PC-3 (cell line): ENCODE data around the gene DKKL1. TPM values are rescaled to one million over a fixed set of nuclear protein-coding genes. Genes with fewer than 3 reads are reported as not detected.

ENCODE experiments used
- ATAC-seq: fragments of 200-7000 bp; cut with Tn5 transposase; 2 replicates; pipeline ENCODE4 v1.9.1; 2020; ENCODE audit warnings: mild to moderate bottlenecking, moderate library complexity
- BruUV-seq: library from RNA; stranded (reverse); fragments of 400-500 nt; replicated peaks from 2 replicates; lab custom pipeline; 2021; lab: Mats Ljungman, UMichigan
- CTCF ChIA-PET: fragments of 300-600 bp; sonication (Branson Sonifier 250); formaldehyde crosslinking; loops from one replicate; lab custom pipeline; 2022; ENCODE audit warnings: antibody characterized with exemption; lab: Charles Lee
- POLR2A ChIA-PET: fragments of 300-600 bp; sonication (Branson Sonifier 250); formaldehyde crosslinking; loops from one replicate; lab custom pipeline; 2022; ENCODE audit warnings: antibody characterized with exemption; ENCODE audit not compliant: unreplicated experiment; lab: Charles Lee
- DNase-seq: peaks from one replicate; pipeline ENCODE4 v3.0.0-alpha.2; 2015
- H2AFZ ChIP-seq: fragments of 300-600 bp; sonication (generic); 2 replicates; pipeline ENCODE4 v1.6.0; 2016; ENCODE audit warnings: antibody characterized with exemption, low read length
- H3F3A ChIP-seq: fragments of 300-600 bp; sonication (generic); one replicate; pipeline ENCODE4 v1.6.0; 2017; ENCODE audit warnings: antibody characterized with exemption, low read length, control low read depth, mild to moderate bottlenecking; ENCODE audit not compliant: unreplicated experiment
- H3K27ac ChIP-seq: fragments of 300-600 bp; sonication (generic); 2 replicates; pipeline ENCODE4 v1.5.1; 2016; ENCODE audit warnings: mild to moderate bottlenecking, low read length
- H3K27me3 ChIP-seq: fragments of 300-600 bp; sonication (generic); 2 replicates; pipeline ENCODE4 v1.6.1; 2016; ENCODE audit warnings: low read length, mixed read lengths
- H3K36me3 ChIP-seq: fragments of 300-600 bp; sonication (generic); 2 replicates; pipeline ENCODE4 v1.6.1; 2016; ENCODE audit warnings: low read depth, mixed run types, low read length, mixed read lengths
- H3K4me1 ChIP-seq: fragments of 300-600 bp; sonication (generic); 2 replicates; pipeline ENCODE4 v1.5.1; 2016; ENCODE audit warnings: low read length; ENCODE audit not compliant: insufficient read depth
- H3K4me2 ChIP-seq: fragments of 300-600 bp; sonication (generic); 2 replicates; pipeline ENCODE4 v1.6.0; 2016; ENCODE audit warnings: low read length
- H3K4me3 ChIP-seq: fragments of 300-600 bp; sonication (generic); 2 replicates; pipeline ENCODE4 v1.5.1; 2016; ENCODE audit warnings: mild to moderate bottlenecking, low read length, mixed read lengths
- H3K79me2 ChIP-seq: fragments of 300-600 bp; sonication (generic); 2 replicates; pipeline ENCODE4 v1.6.1; 2017; ENCODE audit warnings: low read length, mixed read lengths
- H3K9ac ChIP-seq: fragments of 300-600 bp; sonication (generic); 2 replicates; pipeline ENCODE4 v1.6.0; 2016; ENCODE audit warnings: mild to moderate bottlenecking, low read length
- H3K9me2 ChIP-seq: fragments of 300-600 bp; sonication (generic); replicated peaks from 2 replicates; pipeline ENCODE4 v1.6.1; 2016; ENCODE audit warnings: mixed run types, low read length, mixed read lengths
- H3K9me3 ChIP-seq: fragments of 300-600 bp; sonication (generic); 2 replicates; pipeline ENCODE4 v1.6.1; 2016; ENCODE audit warnings: low read length, mixed read lengths
- H4K20me1 ChIP-seq: fragments of 300-600 bp; sonication (generic); 2 replicates; pipeline ENCODE4 v1.6.1; 2016; ENCODE audit warnings: low read length, mixed read lengths
- EZH2 ChIP-seq: fragments of 300-600 bp; sonication (generic); IDR thresholded peaks from one replicate; pipeline ENCODE4 v1.6.1; 2017; ENCODE audit warnings: antibody characterized with exemption, mild to moderate bottlenecking, low read length; ENCODE audit not compliant: unreplicated experiment
- EZH2phosphoT487 ChIP-seq: fragments of 300-600 bp; sonication (generic); IDR thresholded peaks from 2 replicates; pipeline ENCODE4 v1.6.1; 2018; ENCODE audit warnings: mild to moderate bottlenecking, antibody characterized with exemption, low read length, borderline replicate concordance
- intact Hi-C: fragments of 100-400 bp; cut with micrococcal nuclease; formaldehyde crosslinking; loops from 2 replicates; pipeline ENCODE4 v1.9.0; 2023
- total RNA-seq: library from RNA; depleted of rRNA; stranded (reverse); fragments of >200 nt; gene quantifications from 2 replicates; pipeline ENCODE4 v1.2.3, GENCODE V29; 2014
- TF ChIP-seq, protein P1 (sequence below): fragments of 300-600 bp; sonication (generic); conservative IDR thresholded peaks from 2 replicates; pipeline ENCODE4 v1.5.1; 2017; ENCODE audit warnings: antibody characterized with exemption, low read depth, mild to moderate bottlenecking, low read length

The DKKL1 gene
- total RNA-seq, 1 experiment from 2014 or later: 2.4 TPM

DNA sequence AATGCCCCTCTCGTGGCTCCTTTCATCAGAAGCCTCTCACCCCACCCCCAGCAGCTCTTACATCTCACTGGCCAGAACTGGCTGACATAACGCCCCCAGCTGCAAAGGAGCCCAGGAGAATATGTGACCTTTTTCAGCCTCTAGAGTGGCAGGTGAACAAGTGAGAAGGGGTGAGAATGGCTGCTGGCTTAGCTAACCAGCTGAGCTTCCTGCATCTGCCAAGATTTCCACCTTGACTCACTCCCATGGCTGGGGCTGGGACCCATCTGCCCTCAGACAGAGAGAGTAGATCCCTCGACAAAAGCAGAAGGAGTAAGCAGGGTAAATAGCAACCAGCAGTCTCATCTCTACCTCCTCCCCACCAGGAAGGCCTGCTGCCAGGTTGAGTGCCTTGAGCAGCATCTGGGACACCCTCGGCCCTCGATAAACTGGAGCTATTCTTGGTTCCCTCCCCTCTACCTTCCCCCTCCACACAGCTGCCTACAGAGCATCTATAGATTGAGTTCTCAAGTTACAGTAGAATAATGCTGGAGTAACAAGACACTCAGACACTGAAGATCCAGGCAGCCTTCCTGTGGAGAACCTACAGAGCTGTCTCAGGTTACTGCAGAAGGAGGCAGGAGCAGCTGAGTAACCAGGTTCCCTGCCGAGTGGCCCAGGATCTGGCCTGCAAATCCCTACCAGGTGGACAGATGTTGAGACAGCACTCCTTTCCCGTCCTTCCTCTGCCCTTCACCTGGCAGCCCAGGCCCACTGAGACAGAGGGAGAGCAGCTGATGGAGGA lies 39.9 kb downstream of the DKKL1 start:
- peak overlapping the region; percentile 71 for H3K4me2 ChIP-seq
- no peaks in the 10 kb centered on the region for H3K36me3 ChIP-seq
- TF ChIP-seq, protein P1, sequence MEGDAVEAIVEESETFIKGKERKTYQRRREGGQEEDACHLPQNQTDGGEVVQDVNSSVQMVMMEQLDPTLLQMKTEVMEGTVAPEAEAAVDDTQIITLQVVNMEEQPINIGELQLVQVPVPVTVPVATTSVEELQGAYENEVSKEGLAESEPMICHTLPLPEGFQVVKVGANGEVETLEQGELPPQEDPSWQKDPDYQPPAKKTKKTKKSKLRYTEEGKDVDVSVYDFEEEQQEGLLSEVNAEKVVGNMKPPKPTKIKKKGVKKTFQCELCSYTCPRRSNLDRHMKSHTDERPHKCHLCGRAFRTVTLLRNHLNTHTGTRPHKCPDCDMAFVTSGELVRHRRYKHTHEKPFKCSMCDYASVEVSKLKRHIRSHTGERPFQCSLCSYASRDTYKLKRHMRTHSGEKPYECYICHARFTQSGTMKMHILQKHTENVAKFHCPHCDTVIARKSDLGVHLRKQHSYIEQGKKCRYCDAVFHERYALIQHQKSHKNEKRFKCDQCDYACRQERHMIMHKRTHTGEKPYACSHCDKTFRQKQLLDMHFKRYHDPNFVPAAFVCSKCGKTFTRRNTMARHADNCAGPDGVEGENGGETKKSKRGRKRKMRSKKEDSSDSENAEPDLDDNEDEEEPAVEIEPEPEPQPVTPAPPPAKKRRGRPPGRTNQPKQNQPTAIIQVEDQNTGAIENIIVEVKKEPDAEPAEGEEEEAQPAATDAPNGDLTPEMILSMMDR: no peak
- TF ChIP-seq EZH2 (no peak), EZH2phosphoT487 (no peak)
- no peaks in the 10 kb centered on the region for H3K79me2 ChIP-seq
- BruUV-seq: no TSS peak
- H3K27ac ChIP-seq: peak overlapping the region; percentile 29
- ATAC-seq (peak; percentile 99), DNase-seq (peak; percentile 89)
- H3K4me1 ChIP-seq: peaks cover 15% of the 10 kb centered on the region
- no peaks in the 10 kb centered on the region for H3K27me3 ChIP-seq
- no peaks in the 10 kb centered on the region for H3F3A ChIP-seq
- no peak overlapping the region for H3K9ac ChIP-seq
- POLR2A ChIA-PET: interaction anchor here (0.5 kb wide), 1 partner anchor 1890 kb away, joined by 53 read pairs; no protein-coding TSS in a partner anchor
- intact Hi-C loops: no loop called here
- H2AFZ ChIP-seq: peak overlapping the region; percentile 77
- CTCF ChIA-PET: interaction anchor here (0.6 to 1.2 kb wide), 2 partner anchors 12 to 217 kb away, joined by 3 to 5 read pairs; no protein-coding TSS in a partner anchor
- H3K4me3 ChIP-seq: 0 out of 2 replicates have a peak overlapping the region, but pooled peaks have one; percentile 9
- no peaks in the 10 kb centered on the region for H3K9me2 ChIP-seq
- H4K20me1 ChIP-seq: no peaks in the 10 kb centered on the region
- H3K9me3 ChIP-seq: no peaks in the 10 kb centered on the region

DNA sequence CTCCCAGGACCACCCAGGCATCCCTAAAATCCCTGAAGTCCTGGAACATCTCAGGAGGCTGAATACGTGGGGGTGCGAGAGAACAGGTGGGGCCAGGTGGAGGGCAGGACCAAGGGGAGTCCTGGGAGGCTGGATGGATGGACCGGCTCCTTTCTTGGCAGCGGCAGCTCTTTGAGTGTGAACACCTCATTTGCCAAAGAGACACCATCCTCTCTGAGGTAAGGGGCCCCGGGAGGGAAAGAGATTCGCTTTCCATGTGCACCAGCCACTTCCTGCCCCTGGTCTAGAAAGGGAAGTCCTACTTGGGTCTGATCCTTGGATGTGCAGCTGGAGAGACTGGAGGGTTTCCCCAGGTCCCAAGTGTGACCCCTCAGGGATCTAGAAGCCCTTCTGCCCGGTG lies 43.4 kb downstream of the DKKL1 start:
- Histone ChIP-seq H3F3A (no peaks in the 10 kb centered on the region), H3K4me1 (peaks cover 15% of the 10 kb centered on the region), H4K20me1 (no peaks in the 10 kb centered on the region), H3K9ac (no peak overlapping the region), H3K4me3 (no peak overlapping the region), H3K4me2 (no peak overlapping the region), H2AFZ (no peak overlapping the region), H3K36me3 (no peaks in the 10 kb centered on the region), H3K9me3 (no peaks in the 10 kb centered on the region), H3K27ac (no peak overlapping the region), H3K79me2 (no peaks in the 10 kb centered on the region), H3K9me2 (no peaks in the 10 kb centered on the region), H3K27me3 (no peaks in the 10 kb centered on the region)
- POLR2A ChIA-PET: no interaction called here
- intact Hi-C loops: no loop called here
- ATAC-seq: no peak
- no peak for DNase-seq
- TF ChIP-seq EZH2 (no peak), EZH2phosphoT487 (no peak)
- TF ChIP-seq, protein P1: no peak
- BruUV-seq: no TSS peak
- CTCF ChIA-PET: no interaction called here

DNA sequence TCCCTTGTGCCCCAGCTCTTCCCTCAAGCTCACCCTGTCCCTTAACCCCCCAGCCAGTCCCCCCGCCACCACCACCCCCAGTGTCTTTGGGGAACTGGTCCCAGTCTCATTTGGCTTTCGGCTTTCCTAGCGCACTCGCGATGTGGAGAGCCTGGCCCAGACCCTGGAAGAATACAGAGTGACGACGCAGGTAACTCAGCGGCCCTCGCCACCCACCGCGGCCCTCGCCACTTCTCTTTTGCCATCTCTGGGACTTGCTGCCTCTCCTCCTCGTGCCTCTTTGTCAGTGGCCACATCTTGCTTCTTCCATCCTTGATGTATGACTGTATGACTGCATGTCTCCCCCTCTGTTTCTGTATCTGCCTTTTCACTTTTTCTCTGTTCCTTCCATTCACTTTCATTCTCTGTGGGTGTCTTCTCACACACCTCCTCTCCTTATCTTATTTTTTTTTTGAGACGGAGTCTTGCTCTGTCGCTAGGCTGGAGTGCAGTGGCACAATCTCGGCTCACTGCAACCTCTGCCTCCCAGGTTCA lies 43.9 kb downstream of the DKKL1 start:
- BruUV-seq: no TSS peak
- H3K9ac ChIP-seq: no peak overlapping the region
- no peak overlapping the region for H3K4me2 ChIP-seq
- TF ChIP-seq EZH2 (no peak), EZH2phosphoT487 (no peak)
- TF ChIP-seq, protein P1: no peak
- no peaks in the 10 kb centered on the region for H3K27me3 ChIP-seq
- ATAC-seq: no peak
- H3K36me3 ChIP-seq: no peaks in the 10 kb centered on the region
- intact Hi-C loops: no loop called here
- POLR2A ChIA-PET: no interaction called here
- H3K4me3 ChIP-seq: no peak overlapping the region
- no peaks in the 10 kb centered on the region for H3K9me2 ChIP-seq
- no peaks in the 10 kb centered on the region for H3K9me3 ChIP-seq
- H4K20me1 ChIP-seq: no peaks in the 10 kb centered on the region
- no peaks in the 10 kb centered on the region for H3F3A ChIP-seq
- H3K4me1 ChIP-seq: peaks cover 15% of the 10 kb centered on the region
- H3K27ac ChIP-seq: no peak overlapping the region
- CTCF ChIA-PET: no interaction called here
- no peak overlapping the region for H2AFZ ChIP-seq
- DNase-seq: no peak
- no peaks in the 10 kb centered on the region for H3K79me2 ChIP-seq
